HG03571 (cell line): ENCODE data around the gene DRC7.
"Not testable (repeated sequence)": the region's sequence is repeated elsewhere in the genome, so short reads cannot be mapped to it uniquely, and the experiment has no call there.

Experiments
- ATAC-seq: cut with Tn5 transposase; IDR thresholded peaks from one replicate; pipeline ENCODE4 v1.9.1; 2021; ENCODE audit not compliant: unreplicated experiment

The DRC7 gene

GRCh38 chr16:57778658-57779057 lies 84.1 kb downstream of the DRC7 start:
- no peak for ATAC-seq

GRCh38 chr16:57779836-57780235 lies 85.2 kb downstream of the DRC7 start:
- not testable (repeated sequence) for ATAC-seq

- ATAC-seq: no peak
Measured at GRCh38 chr16:57781349-57781740, 86.7 kb downstream of the DRC7 start.
